ENCODE results near the gene GRIP2. TPM values are rescaled to one million over a fixed set of nuclear protein-coding genes. Genes with fewer than 3 reads are reported as not detected.

GRIP2 gene
- total and polyA plus RNA-seq, 2 experiments from 2014 or later, result 0.06 TPM; not detected in 1

GRCh38 chr3:14535616-14536015 is 4.5 kb downstream of the GRIP2 start:
- TF ChIP-seq CTCF (IDR thresholded peaks at IDR 0.05; ENCODE audit: low read depth, low read length), result no peak

GRCh38 chr3:14534516-14535191 is 5.5 kb downstream of the GRIP2 start:
- TF ChIP-seq CTCF (IDR thresholded peaks at IDR 0.05; ENCODE audit: low read depth, low read length), result no peak
- Histone ChIP-seq H3K4me1 (ENCODE audit: low read depth) (peaks cover 9% of the 10 kb centered on the region), H3K27me3 (no peaks in the 10 kb centered on the region), H3K4me3 (no peak overlapping the region), H3K36me3 (no peaks in the 10 kb centered on the region), H3K9me3 (ENCODE audit: low read depth) (no peaks in the 10 kb centered on the region), H3K27ac (no peak overlapping the region)
- DNase-seq (ENCODE audit: low read depth in 1 of 2, low spot score in 1 of 2), result no peak

More at GRCh38 chr3:14535616-14536015, 4.5 kb downstream of the GRIP2 start:
- Histone ChIP-seq H3K9me3 (ENCODE audit: low read depth) (no peaks in the 10 kb centered on the region), H3K4me3 (no peak overlapping the region), H3K27me3 (no peaks in the 10 kb centered on the region), H3K27ac (no peak overlapping the region), H3K36me3 (no peaks in the 10 kb centered on the region), H3K4me1 (ENCODE audit: low read depth) (peaks cover 9% of the 10 kb centered on the region)
- no peak for DNase-seq (ENCODE audit: low read depth in 1 of 2, low spot score in 1 of 2)

GRCh38 chr3:14533457-14533958 is 6.6 kb downstream of the GRIP2 start:
- no peak overlapping the region for H3K4me3 ChIP-seq
- H3K27ac ChIP-seq, result no peak overlapping the region
- H3K9me3 ChIP-seq (ENCODE audit: low read depth), result no peaks in the 10 kb centered on the region
- H3K4me1 ChIP-seq (ENCODE audit: low read depth), result peaks cover 9% of the 10 kb centered on the region
- H3K36me3 ChIP-seq, result no peaks in the 10 kb centered on the region
- no peak for DNase-seq (ENCODE audit: low read depth in 1 of 2, low spot score in 1 of 2)
- no peaks in the 10 kb centered on the region for H3K27me3 ChIP-seq
- TF ChIP-seq CTCF (IDR thresholded peaks at IDR 0.05; ENCODE audit: low read depth, low read length), result no peak

- H3K27ac ChIP-seq, result no peak overlapping the region
- H3K4me1 ChIP-seq (ENCODE audit: low read depth), result peaks cover 9% of the 10 kb centered on the region
- DNase-seq (ENCODE audit: low read depth in 1 of 2, low spot score in 1 of 2), result peak in 1 of 2 donors; percentile 16
These were observed 7.3 kb downstream of the GRIP2 start for GRCh38 chr3:14532691-14533456.

More at GRCh38 chr3:14532691-14533456, 7.3 kb downstream of the GRIP2 start:
- TF ChIP-seq CTCF (IDR thresholded peaks at IDR 0.05; ENCODE audit: low read depth, low read length), result no peak
- Histone ChIP-seq H3K9me3 (ENCODE audit: low read depth) (no peaks in the 10 kb centered on the region), H3K4me3 (no peak overlapping the region), H3K27me3 (no peaks in the 10 kb centered on the region), H3K36me3 (no peaks in the 10 kb centered on the region)

Data from cardiac muscle cell (in vitro differentiated cells and primary cell).